GM06990 (cell line): Measurements from ENCODE around the gene CDT1.
A peak's percentile ranks its signal among the peaks of the same experiment; 100 is the strongest.

Source experiments
- DNase-seq: peaks from one replicate; pipeline ENCODE4 v3.0.0-alpha.2; 2011; ENCODE audit not compliant: insufficient read length; ENCODE audit errors: extremely low read depth
- H3K27me3 ChIP-seq: replicated peaks from 2 replicates; pipeline ENCODE4 v1.6.0; 2011; ENCODE audit warnings: low read length; ENCODE audit not compliant: control insufficient read depth, insufficient read depth
- H3K36me3 ChIP-seq: 2 replicates; pipeline ENCODE4 v1.5.1; 2011; ENCODE audit warnings: low read length; ENCODE audit not compliant: control insufficient read depth, insufficient read depth
- H3K4me3 ChIP-seq: replicated peaks from 2 replicates; pipeline ENCODE4 v1.5.1; 2011; ENCODE audit warnings: low read depth, mild to moderate bottlenecking, control low read depth, low read length
- TF ChIP-seq, protein P1 (sequence below): IDR thresholded peaks from 2 replicates; pipeline ENCODE4 v1.5.1; 2011; ENCODE audit warnings: low read length, control low read depth, mild to moderate bottlenecking, inconsistent platforms; ENCODE audit not compliant: insufficient read depth, poor library complexity, severe bottlenecking

CDT1 gene

DNA sequence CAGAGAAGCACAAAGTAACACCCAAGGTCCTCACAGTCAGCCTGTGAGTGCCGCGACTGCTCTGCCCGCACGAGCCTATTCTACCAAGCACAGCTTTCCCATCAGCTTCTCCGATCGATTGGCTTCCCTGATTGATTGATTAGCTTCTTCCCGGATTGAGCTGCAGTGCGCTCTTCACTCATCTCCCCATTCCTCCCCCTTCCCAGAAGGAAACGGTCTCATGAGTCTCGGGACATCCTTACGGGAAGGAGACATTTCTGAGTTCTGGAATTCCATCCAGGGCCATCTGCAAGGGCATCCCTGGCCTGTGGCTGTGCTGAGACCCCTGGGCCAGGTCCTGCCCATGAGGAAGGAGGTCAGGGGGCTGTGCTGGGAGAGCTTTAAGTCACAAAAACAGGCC lies 36.6 kb upstream of the CDT1 start:
- Histone ChIP-seq H3K36me3 (peaks cover 7% of the 10 kb centered on the region), H3K27me3 (no peaks in the 10 kb centered on the region), H3K4me3 (no peak overlapping the region)
- TF ChIP-seq, protein P1, sequence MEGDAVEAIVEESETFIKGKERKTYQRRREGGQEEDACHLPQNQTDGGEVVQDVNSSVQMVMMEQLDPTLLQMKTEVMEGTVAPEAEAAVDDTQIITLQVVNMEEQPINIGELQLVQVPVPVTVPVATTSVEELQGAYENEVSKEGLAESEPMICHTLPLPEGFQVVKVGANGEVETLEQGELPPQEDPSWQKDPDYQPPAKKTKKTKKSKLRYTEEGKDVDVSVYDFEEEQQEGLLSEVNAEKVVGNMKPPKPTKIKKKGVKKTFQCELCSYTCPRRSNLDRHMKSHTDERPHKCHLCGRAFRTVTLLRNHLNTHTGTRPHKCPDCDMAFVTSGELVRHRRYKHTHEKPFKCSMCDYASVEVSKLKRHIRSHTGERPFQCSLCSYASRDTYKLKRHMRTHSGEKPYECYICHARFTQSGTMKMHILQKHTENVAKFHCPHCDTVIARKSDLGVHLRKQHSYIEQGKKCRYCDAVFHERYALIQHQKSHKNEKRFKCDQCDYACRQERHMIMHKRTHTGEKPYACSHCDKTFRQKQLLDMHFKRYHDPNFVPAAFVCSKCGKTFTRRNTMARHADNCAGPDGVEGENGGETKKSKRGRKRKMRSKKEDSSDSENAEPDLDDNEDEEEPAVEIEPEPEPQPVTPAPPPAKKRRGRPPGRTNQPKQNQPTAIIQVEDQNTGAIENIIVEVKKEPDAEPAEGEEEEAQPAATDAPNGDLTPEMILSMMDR = no peak
- DNase-seq = no peak

DNA sequence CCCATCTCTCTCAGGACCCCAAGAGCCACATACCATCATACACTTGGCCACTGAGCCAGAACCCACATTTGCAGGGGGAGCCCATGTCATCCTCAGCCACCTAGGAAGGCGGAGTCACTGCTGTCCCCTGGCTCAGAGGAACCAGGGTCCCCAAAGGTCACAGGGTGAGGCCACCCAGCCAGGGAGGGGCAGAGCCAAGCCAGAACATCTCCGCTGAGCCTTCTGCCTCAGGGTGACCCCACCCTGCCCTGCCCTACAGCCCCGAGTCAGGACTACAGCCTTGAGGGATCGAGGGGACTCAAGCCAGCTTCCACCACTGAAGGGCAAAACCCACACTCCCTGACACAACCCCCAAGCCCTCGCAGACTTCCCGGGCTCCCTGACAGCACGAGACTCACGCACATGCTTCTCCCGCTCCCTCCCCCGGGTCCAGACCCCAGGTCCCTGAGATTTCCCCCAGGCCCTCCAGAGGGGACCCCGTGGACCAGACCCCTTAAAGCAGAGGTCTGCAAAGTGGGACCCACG lies 36.0 kb upstream of the CDT1 start:
- Histone ChIP-seq H3K4me3 (no peak overlapping the region), H3K27me3 (no peaks in the 10 kb centered on the region)
- TF ChIP-seq, protein P1 = no peak

DNA sequence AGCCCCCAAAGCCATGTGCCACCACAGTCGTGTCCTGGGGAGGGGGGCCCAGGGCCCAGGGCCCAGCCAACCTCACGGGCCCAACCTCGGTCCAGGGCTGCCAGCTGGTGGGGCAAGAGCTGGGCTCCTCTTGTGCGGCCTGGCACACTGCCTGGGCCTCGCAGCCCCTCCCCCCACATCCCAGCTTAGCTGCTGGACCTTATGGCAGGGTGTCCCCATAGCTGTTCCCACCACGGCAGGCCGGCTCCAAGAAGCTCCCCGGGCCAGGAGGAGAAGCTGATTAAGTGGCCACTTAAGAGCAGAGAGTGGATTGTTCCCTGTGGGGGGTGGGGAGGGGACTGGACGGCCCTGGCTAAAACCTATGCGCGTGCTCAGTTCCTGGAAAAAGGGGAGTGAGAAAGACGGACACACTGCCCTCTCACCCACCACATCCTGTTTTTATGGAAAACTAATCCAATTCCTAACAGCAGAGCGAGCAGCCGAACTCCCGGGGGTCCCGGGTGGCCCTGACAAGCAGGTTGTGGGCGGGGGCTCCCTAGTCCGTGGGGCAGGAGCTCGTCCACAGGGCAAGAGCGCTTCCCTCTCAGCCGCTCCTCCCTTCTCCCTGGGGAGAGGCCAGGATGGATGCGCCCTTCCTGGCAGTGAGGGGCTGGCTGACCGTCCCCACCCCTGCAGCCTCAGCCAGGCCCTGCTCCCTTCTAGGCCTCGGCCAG lies 35.4 kb upstream of the CDT1 start:
- H3K27me3 ChIP-seq = no peaks in the 10 kb centered on the region
- no peak for DNase-seq
- no peak overlapping the region for H3K4me3 ChIP-seq
- TF ChIP-seq, protein P1 = no peak
- peaks cover 7% of the 10 kb centered on the region for H3K36me3 ChIP-seq

More for the DNA sequence above, 36.0 kb upstream of the CDT1 start:
- no peak for DNase-seq
- H3K36me3 ChIP-seq = peaks cover 7% of the 10 kb centered on the region

DNA sequence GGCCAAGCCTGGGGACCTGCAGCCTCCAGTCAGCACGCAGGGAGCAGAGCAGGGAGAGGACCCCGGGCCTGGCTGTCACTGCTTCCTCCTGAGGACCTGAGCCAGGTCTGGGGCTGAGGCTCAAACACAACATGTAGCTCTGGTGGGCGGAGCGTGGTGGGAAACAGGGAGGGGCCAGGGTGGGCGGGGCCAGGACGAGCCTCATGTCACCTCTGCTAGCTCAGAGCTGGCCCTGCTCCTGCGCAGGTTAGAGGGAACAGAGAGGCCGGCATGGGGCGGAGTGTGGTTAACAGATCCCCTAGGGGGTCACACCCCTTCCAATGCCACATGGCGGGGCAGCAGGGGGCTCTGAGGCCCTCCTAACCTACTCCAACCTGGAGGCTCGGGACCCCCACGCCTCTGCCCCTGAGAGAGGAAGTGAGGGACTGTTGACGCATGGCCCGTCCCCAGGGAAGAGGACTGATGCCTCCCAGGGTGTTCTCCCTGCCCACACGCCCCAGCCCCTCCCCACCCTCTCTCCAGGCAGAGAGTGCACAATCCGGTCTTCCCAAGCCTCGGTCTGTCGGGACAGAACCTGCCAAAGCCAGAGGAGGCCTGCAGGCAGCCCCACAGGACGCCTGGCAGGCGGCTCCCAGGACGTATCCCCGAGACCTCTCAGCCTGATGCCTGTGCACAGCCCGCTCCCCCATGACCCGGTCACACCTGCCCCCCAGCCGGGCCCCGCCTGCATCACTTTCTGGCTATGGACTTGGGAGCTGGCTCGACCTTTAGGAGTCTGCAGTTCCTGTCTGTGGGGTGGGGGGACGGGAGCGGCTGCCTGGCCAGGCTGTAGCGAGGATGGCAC lies 33.8 kb upstream of the CDT1 start:
- H3K36me3 ChIP-seq = peaks cover 2% of the 10 kb centered on the region; the same call in 1 of the 2 replicates
- peak; percentile 77 for DNase-seq
- no peaks in the 10 kb centered on the region for H3K27me3 ChIP-seq
- TF ChIP-seq, protein P1 = no peak
- H3K4me3 ChIP-seq = no peak overlapping the region

- Histone ChIP-seq H3K36me3 (peaks cover 2% of the 10 kb centered on the region; the same call in 1 of the 2 replicates), H3K4me3 (no peak overlapping the region), H3K27me3 (no peaks in the 10 kb centered on the region)
- TF ChIP-seq, protein P1 = no peak
- DNase-seq = peak; percentile 49
Measured at GRCh38 chr16:88770461-88771293, 32.9 kb upstream of the CDT1 start.
